Naive B cell (primary cell): ENCODE data around the gene SLC4A8. TPM values are rescaled to one million over a fixed set of nuclear protein-coding genes. Genes with fewer than 3 reads are reported as not detected.

Experiments used
- polyA plus RNA-seq, 6 donors: library from polyadenylated mRNA; unstranded; fragments of 300-500 nt; fragmentation: Illumina TruSeq; gene quantifications; one replicate each; pipeline ENCODE4 v1.2.3, GENCODE V29; 2021; ENCODE audit warnings: low read depth in 6 of 6

SLC4A8 gene
- polyA plus RNA-seq, 6 donors from 2014 or later = 0.34 to 6.2 (median 1.6) TPM

Other genes starting within 250 kb of the SLC4A8 start
- 1 to 10 TPM in 5 of 6 donors, not detected in 1; 1.1 to 3.4 (median 1.7) TPM for gene POU6F1, start 206.8 kb upstream of the SLC4A8 start, polyA plus RNA-seq
- 1,000 to 10,000 TPM; 1,454 to 3,149 (median 1,632) TPM for gene DAZAP2, start 186.0 kb upstream of the SLC4A8 start, polyA plus RNA-seq
- gene SMAGP, start 154.4 kb upstream of the SLC4A8 start, polyA plus RNA-seq = 10 to 100 TPM; 26.8 to 55.3 (median 41.1) TPM
- 100 to 1,000 TPM in 2 of 6 donors, 10 to 100 TPM in 4; 74.2 to 140 (median 86.5) TPM for gene BIN2, start 100.7 kb upstream of the SLC4A8 start, polyA plus RNA-seq
- not detected for gene CELA1, start 78.2 kb upstream of the SLC4A8 start, polyA plus RNA-seq
- 10 to 100 TPM in 5 of 6 donors, 1 to 10 TPM in 1; 3.3 to 25.6 (median 13.2) TPM for gene GALNT6, start 33.4 kb upstream of the SLC4A8 start, polyA plus RNA-seq
- under 1 TPM; 0.08 to 0.83 (median 0.37) TPM for gene SCN8A, start 166.4 kb downstream of the SLC4A8 start, polyA plus RNA-seq